ENCODE data around the gene TRERF1. TPM values are rescaled to one million over a fixed set of nuclear protein-coding genes. Genes with fewer than 3 reads are reported as not detected.

The TRERF1 gene
- total RNA-seq, 1 donor from 2014 or later: 24.7 TPM

DNA sequence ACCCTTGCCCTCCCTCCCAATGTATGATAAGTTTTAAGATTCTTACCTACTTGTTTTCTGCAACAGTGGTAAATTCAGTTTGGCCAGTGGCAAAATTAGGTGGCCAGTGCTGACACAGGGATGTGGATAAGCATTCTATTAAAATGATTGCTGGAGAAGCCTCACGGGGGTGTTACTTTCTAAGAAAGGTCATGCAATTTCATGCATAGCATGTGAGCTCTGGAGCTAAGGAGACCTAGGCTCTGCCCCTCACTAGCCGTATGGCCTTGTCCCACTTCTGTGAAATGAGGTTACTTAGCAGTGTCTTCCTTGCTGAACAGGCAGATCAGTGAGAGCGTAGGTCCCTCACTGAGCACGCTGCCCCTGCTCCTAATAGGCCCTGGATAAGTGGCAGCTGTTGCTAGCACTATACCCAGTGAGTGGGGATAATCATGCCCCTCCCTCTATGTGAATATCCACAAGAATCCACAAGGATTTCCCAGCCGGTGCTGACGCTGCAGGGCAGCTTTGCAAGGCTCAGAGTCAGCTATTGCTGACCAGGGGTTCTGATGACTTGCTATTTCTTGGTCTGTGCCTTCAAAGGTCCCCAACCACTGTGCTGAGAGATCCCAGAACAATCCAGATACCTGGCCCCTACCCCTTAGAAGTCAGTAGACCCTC, 147.5 kb downstream of the TRERF1 start:
- DNase-seq (ENCODE audit: low spot score): no peak

DNA sequence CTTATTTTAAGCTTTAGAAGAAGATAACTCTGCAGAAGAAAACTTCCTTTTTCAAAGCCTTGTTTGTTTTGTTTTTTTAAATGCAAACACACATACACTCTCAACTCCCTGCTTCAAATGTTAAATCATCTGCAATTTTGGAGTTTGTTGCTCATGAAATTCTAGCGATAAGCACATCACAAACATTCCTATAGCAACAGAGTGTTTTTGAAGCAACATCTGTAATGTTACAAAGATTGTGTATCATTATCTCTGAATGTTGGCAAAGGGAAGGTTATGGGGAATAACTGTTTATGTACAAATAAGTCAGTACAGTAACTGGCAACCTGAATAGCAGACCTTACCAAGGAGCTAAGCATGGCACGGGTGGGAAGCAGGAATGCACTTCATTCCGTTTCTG, 149.3 kb downstream of the TRERF1 start:
- DNase-seq (ENCODE audit: low spot score): no peak

DNA sequence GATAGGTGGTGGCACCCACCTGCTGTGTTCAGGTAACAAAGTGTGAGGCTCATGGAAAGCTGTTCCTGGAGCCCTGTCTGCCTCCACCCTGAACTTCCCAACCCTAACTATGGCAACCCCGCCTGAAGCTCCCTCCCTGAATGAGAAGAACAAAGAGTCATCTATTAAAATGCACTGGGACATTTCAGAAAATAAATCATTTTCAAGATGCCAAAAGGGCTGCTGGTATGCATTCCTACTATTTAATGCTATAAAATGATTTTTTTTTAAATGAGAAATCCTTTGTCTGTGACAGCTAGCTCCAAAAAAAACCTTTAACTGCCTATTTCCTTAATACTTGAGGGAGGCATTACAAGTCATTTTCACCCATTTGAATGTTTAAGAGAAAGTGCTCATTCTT, 149.7 kb downstream of the TRERF1 start:
- no peak for DNase-seq (ENCODE audit: low spot score)

DNA sequence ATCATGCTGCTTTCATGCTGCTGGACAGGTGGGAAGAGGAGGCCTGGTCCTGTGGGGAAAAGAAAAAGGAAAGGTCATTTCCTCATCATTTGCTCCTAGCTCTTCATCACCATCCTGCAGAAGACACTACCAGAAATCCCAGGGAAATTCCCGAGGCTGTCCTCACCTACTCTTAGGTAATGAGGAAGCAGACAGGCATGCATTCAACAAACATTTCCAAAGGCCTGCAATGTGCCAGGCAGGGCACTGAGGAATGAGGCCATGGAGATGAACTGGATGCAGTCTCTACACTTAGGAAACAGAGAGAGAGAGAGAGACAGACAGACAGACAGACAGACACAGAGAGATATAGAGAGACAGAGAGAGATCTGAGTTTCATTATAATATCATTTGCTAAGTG, 151.0 kb downstream of the TRERF1 start:
- DNase-seq (ENCODE audit: low spot score): no peak

DNA sequence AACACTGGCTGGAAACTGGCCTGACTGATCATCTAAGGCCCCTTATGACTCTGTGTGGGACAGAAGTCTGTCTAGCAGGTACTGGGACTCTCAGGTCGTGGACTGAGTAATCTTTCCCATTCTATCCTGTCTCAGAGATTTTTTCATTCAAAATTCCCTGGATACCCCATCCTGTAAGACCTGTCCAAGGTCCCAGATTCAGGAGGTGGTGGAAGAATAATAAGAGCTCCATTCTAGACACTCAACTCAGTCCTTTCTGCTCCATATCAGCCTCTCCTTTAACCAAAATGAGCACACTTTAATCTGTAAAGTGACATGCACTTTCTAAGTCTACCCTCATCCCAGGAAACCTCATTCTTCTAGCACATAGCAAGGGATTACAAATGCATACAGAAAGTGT, 151.5 kb downstream of the TRERF1 start:
- DNase-seq (ENCODE audit: low spot score): no peak

DNA sequence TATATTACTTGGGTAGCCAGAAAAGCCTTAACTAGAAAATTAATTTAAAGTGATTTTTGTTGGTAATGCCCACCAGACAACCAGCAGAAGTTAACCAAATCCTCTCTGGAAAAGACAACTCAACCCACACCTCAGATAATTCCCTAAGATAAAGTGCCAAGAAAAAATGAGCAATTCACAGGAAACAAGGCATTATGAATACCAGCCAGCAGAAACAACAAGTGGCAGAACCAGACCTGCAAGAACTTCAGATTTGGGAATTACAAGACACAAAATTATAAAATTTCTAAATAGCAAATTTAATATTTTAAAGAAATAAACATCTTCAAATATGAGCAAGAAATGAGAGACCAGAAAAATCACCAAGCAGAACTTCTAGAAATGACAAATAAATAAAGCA, 154.1 kb downstream of the TRERF1 start:
- DNase-seq (ENCODE audit: low spot score): no peak

DNA sequence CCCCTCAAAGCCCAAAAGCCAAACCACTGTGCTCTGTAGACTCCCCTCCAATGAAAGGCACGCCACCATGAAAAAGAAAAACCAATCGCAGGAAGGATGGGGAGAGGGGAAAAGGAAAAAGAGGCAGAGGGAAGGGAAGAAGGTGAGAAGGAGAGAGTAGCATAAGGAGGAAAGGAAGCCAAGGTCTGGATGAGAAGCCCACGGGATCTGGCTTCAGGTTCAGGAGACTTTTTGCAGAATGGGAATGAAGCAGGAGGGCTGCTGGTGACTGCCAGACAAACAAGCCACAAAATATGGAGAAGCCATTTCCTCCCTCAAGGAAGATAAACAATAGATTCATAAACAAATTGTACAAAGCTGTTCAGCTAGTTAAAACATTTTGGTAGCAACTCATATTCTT, 155.1 kb downstream of the TRERF1 start:
- DNase-seq (ENCODE audit: low spot score): no peak

DNA sequence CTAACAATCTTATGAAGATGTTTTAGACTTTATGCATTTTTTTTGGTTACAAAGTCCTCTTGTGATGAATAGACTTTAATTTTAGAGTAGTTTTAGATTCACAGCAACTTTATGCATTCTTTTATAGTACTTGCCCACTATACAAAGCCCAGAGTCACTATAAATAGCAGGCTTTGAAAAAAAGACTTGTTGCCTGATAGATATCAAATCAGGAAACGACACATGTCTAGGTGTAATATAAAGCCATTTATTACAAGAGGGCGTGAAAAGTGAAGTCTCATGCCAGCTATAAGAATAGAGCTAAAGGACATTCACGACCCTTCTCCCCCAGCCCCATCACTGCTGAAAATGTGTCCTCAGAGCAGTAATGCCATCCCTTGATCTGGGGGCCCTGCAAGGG, 156.0 kb downstream of the TRERF1 start:
- DNase-seq (ENCODE audit: low spot score): no peak

DNA sequence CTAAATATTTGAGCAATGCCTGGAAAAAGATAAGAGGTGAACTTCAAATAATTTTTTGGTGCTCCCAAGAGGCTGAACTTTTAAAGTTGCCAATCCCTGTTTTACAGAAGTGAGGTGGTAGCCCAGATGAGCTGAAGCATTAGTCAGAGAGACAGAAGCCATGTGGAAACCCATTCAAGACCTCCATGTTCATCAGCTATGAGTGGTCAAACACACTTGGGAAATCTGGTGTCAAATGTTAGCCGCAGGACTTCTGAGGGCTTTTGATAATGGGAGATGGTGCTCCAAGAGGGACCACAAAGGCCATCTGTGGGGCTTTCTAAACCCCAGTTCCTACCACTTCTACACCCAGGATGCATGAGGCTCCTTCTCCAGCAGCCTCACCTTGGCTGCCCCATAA, 156.5 kb downstream of the TRERF1 start:
- DNase-seq (ENCODE audit: low spot score): no peak

DNA sequence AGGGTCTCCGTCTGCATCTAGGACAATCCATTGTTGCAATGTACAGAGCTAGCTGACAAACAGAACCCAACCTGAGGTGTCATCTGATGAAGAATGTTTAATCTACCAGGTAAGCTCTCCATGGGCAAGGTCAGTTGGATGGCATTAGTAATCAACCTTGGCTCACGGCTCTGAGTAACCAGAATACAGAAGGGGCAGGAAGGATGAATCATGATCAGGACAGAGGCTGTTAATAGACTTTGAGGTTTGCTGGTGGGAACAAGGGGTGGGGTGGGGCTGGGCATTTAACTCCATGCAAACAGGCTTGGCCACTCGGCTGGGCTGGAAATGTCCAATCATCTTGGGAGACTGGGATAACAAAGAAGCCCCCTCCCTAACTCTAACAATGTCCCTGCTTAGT, 157.0 kb downstream of the TRERF1 start:
- no peak for DNase-seq (ENCODE audit: low spot score)

DNA sequence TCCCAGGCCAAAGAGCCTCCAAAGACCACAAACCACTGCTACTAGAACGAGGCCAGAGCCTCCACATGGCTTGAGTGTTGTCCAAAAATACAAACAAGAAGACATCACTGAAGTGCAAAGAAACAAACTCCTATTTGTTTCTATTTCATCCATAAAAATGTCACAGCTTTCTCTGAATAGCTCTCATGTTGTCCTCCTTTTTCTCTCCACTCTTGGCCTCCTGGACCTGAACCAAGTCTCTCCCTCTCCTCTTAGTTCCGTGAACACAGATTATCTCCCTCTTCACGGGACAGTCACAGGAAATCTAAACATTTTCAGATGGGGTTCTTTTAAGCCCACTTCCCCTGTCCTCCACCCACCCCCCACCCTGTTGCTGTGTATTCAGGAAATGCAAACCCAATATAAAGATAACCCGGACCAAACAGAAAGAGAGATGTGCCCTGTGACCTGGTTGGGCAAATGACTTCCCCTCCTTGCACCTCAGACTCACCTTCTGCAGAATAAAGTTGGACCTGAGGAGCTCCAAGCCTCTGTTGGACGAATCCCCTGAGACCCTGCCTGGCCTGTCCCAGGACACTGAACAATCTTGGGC, 158.2 kb downstream of the TRERF1 start:
- DNase-seq (ENCODE audit: low spot score): no peak

DNA sequence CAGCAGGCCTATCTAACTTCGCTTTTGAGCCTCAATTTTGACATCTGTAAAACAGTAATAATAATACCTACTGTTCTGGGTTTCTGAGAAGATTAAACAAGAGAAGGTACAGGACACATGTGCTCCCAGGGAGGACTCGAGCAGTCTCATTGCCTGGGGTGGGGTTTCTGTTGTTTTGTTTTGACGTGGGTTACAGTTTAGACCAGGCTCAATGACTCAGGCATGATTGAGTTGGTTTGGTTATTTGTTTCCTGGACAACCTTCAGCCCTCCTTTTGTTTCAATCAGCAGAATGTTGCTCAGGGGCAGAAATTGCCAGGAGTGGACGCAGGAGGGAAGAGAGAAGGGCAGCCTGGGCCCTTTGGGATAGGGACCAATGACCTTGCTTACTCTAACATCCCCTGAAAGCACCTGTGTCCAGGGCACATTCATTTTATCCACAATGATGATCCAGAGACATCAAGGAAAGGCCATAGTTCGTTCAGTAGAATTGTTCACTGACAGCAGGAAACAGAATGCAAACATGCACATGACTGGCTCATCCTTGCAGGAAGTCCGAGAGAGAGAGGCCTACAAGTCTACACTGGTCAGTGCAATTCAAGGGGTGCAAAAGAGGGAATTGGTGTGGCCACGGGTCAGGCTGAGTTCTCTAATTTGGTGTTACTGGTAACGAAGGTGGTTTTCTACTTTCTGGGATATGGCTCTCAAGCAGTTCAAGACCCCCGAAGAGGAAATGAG, 159.6 kb downstream of the TRERF1 start:
- no peak for DNase-seq (ENCODE audit: low spot score)

DNA sequence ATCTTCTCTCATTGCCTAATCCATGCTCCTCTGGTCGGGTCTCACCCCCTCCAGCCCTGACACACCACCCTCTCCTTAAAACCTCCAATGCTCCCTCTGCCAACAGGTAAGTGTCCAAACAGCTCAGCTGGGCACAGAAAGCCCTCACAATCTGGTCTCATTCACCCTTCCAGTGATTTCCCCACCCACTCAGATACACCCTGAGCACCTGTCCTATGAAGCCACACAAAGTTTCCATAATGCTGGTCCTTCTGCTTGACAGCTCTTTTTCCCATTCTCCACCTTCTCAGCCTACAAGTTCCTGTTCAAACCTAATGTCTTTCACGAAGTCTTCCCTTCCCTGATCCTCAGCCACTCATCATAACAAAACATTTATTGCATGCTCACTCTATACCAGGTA, 164.0 kb downstream of the TRERF1 start:
- no peak for DNase-seq (ENCODE audit: low spot score)

DNA sequence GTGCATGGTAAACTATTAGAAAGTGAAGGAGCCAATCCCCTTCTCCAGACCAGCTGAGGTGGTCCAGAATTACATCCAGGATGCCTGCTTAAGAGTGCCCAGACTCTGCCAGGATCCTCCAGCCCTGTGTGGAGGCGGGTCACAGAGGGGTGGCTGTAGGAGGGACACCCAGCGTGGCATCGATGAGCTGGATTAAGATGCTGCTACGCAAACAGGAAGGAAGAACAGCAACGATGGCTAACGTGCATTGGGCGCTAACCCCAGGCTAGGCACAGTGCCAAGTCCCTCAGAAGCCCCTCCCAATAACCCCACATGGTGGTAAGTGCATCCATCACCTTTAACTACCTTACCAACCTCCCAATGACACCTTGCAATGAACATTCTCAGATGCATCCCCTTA, 170.2 kb downstream of the TRERF1 start:
- DNase-seq (ENCODE audit: low spot score): no peak

DNA sequence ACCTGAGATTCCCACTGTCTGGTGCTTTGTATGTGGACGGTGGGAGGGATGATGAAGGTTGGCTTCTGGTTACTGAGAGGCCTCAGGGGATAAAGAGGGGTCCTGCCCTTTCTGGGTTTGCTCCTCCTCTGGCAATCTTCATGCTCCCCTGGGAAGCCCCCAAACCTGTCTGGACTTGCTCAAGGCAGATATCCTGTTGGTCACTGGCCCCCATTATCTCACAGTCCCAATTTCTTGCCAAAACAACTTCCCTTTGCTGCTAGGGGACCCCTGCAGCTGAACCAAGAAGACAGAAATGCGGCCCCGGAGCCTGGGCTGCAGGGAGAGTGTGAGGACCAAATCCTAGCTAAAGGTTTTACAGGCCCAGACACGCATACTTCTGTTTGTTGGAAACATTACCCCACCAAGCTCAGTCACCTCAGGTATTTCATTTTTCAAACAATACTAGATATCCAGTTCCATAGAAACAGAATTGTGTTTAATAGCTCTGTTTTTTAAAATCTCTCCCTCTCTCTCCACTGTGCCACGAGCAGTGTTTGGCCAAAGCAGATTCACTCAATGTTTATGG, 170.7 kb downstream of the TRERF1 start:
- no peak for DNase-seq (ENCODE audit: low spot score)

DNA sequence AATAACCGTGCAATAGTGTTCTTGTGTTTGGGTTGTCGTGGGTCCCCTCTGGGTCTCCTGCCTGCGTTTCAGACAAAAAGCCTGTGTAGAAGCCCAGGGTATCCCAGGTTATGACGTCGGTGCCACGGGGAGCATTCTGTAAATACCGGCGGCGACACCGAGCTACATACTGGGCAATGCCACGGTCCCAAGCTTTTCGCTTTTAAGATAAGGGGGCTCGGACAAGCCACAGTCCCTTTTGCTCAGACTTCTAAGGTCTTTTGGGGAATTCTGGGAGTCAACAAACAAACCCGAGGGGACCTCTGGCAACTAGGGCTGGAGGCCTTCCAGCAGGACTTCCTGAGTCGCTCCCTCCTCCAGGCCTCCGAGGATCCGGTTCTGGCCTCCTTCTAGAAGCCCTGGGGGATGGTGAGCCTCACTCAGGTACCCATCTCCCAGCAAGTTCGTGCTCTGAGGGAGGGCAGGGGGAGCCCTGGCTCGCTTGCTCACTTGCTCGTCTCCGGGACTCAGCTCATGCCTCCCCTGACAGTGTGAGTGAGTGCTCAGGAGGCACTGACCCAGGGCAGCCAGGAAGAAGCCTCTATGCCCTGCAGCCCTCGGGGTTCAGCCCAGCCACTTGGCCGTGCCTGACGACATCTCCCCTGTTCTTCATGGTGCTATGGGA, 171.6 kb downstream of the TRERF1 start:
- no peak for DNase-seq (ENCODE audit: low spot score)

DNA sequence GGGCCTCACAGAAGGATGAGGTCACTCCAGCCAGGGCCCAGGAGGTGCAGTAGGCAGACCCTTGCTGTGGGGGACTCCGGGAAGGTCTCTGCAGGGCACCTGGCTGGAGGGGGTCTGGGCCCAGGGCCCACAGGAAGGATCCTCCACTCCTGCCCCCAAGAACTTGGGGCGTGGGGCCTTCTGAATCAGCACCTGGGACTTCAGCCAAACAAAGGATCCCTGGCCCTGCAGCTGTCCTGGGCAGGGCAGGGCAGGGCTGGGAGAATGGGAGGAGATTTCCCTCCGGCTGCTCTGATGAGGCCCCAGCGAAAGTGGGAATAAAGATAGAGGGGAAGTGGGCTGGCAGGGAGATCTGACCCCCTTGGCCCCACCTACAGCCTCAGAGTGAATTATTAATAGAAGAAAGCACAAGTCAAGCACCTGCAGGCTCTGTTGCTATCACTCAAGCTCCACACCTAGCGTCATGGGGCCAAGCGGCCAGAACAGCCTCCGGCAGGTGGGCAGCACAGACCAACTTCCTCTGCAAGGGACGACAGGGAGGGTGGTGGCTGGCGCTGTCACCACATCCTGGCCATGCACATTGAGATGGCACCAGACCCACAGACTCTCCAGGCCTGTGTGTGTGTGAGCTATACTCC, 172.5 kb downstream of the TRERF1 start:
- no peak for DNase-seq (ENCODE audit: low spot score)

DNA sequence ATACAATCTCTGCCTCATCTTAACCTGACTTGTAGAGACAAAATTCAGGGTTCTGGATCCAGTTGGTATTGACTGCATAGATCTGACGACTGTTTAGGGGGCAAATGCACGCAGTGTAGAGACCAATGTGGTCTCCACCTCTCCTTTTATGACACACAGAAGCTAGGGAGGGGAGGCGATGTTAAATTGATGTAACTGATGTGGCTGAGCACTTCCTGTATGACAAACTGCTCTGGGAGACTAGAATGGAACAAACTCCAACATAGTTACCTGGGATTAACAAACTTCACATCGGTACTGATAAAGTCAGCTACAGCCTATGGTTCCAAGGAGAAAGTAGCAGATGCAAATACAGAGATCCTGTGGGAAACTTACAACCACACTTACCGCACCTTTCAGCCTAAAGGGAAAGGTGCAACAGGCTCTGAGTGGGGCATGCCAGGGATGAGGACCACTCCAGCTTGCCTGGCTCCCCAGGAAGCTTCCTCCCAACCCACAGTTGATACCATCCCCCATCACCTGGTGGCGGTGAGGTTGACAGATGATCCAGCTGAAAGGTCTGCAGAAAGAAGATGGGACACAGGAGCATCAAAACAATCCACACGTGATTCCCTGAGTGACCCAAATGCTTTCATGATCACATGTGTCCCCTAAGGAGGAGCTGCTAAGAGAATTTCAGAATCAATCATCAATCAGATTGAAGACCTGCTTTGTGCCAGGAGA, 173.4 kb downstream of the TRERF1 start:
- DNase-seq (ENCODE audit: low spot score): no peak

DNA sequence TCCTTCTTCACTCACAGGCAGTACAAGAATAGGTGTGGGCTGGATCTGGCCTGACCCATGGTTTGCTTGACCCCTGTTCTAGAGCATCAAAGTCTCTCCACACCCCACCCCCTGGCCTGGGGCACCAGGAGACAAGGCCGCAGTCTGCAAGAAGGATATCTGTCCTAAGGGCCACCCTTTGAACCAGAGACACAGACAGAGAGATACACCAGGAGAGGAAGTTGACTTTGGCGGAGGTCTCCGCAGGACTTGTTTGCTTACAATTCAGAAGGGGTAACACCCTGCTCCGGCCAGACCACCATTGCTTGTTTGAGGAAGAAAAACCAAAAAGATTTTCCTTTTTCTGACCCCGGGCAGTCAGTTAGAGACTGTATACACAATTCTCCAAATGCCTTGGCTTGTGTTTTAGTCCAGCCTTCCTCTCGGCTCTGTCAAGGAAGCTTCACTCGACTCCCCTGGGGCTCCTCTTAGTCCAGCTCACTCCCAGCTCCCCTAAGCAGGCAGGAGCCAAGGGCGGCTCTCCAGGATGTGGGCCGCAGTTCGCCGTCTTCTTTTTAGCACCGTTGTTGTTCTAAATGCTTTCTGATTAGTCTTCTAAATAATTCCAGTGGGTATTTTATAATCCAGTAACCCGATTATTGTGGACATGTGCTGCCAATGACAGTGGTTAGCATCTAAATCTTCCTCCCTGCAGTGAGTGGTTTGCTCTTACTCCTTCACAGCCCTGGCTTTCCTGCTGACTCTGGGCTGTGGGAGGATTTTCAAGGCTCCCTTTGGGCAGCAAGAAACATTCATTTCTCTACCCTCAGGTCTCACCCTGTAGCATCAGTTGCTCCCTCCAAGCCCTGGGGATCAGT, 175.5 kb downstream of the TRERF1 start:
- no peak for DNase-seq (ENCODE audit: low spot score)

DNA sequence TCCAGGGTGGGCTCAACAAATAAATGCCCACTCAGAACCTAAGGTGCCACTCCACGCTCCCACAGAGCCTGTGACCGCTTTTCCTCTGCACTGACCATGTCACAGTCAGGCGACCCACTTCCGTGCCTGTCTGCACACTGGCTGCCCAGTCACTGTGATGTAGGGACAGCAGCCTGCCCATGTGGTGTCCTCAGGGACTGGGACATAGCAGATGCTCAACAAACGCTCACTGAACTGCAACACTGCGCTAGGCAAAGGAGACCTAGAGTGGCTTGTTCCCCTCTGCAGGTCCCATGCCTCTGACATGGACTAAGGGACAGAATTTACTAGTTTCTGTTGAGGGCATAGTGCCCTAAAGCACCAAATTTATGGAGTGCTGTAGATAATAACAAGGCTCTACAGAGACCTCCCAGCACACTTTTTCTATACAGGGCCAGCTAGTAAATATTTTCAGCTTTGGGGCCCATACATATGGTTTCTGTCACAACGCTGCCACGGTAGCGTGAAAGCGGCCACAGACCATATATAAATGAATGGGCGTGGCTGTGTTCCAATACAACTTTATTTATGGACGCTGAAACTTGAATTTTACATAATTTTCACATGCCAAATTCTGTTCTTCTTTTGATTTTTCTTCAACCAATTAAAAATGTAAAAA, 176.2 kb downstream of the TRERF1 start:
- DNase-seq (ENCODE audit: low spot score): no peak

Data from ureter (tissue), 1 donor.